HS-5 (cell line): ENCODE measurements around the gene KERA.

Source experiments
- DNase-seq: peaks from one replicate; pipeline ENCODE4 v3.0.0-alpha.2; 2012; ENCODE audit warnings: low read depth

The KERA gene

GRCh38 chr12:91009319-91009950 is 48.4 kb downstream of the KERA start:
- DNase-seq = no peak

- no peak for DNase-seq
Observed at GRCh38 chr12:91007531-91008290, 50.1 kb downstream of the KERA start.

- no peak for DNase-seq
Observed at GRCh38 chr12:91004872-91005271, 53.0 kb downstream of the KERA start, which contains the start of gene EPYC. TSS of gene EPYC (minus strand) at chr12:91004972. CDS start at chr12:91002565, 2,407 bp downstream.

GRCh38 chr12:91003737-91004136 is 54.1 kb downstream of the KERA start:
- no peak for DNase-seq

GRCh38 chr12:91001306-91001705 is 56.5 kb downstream of the KERA start:
- DNase-seq = no peak
